Stimulated activated CD8-positive, alpha-beta memory T cell treated with anti-CD3 and anti-CD28 coated beads, Interleukin-12 subunit alpha, Interleukin-12 subunit beta, amount 100 ng/mL, for 4 hours (primary cell): ENCODE measurements around the gene ZCCHC7.
"Not testable (repeated sequence)": the region's sequence is repeated elsewhere in the genome, so short reads cannot be mapped to it uniquely, and the experiment has no call there.

Source experiments
- DNase-seq: peaks from one replicate; pipeline ENCODE4 v3.0.0-alpha.2; 2020; ENCODE audit warnings: low read depth

Gene ZCCHC7

GRCh38 chr9:37119907-37120842, at the start of gene ZCCHC7:
Gene ZCCHC7, plus strand, starts transcription at chr9:37120574.
- peak; percentile 91 for DNase-seq

GRCh38 chr9:37074790-37075189, 45.6 kb upstream of the ZCCHC7 start:
- DNase-seq: not testable (repeated sequence)

- peak; percentile 83 for DNase-seq
Observed at GRCh38 chr9:37079370-37080164, 40.8 kb upstream of the ZCCHC7 start.

GRCh38 chr9:37080165-37080628, 40.2 kb upstream of the ZCCHC7 start:
- not testable (repeated sequence) for DNase-seq

GRCh38 chr9:37081507-37081906, 38.9 kb upstream of the ZCCHC7 start:
- DNase-seq: not testable (repeated sequence)

- no peak for DNase-seq
Observed at GRCh38 chr9:37082214-37082765, 38.1 kb upstream of the ZCCHC7 start.

GRCh38 chr9:37083654-37084053, 36.7 kb upstream of the ZCCHC7 start:
- no peak for DNase-seq

- no peak for DNase-seq
Observed at GRCh38 chr9:37085233-37085632, 35.1 kb upstream of the ZCCHC7 start.

GRCh38 chr9:37092714-37093295, 27.6 kb upstream of the ZCCHC7 start:
- not testable (repeated sequence) for DNase-seq

GRCh38 chr9:37094751-37095150, 25.6 kb upstream of the ZCCHC7 start:
- no peak for DNase-seq

GRCh38 chr9:37096628-37097027, 23.7 kb upstream of the ZCCHC7 start:
- DNase-seq: no peak

- no peak for DNase-seq
Observed at GRCh38 chr9:37097294-37097693, 23.1 kb upstream of the ZCCHC7 start.

GRCh38 chr9:37100327-37100726, 20.0 kb upstream of the ZCCHC7 start:
- no peak for DNase-seq

- DNase-seq: no peak
Observed at GRCh38 chr9:37100741-37101140, 19.6 kb upstream of the ZCCHC7 start.

- DNase-seq: no peak
Observed at GRCh38 chr9:37102486-37102885, 17.9 kb upstream of the ZCCHC7 start.

GRCh38 chr9:37104183-37104889, 16.0 kb upstream of the ZCCHC7 start:
- no peak for DNase-seq

GRCh38 chr9:37105234-37105633, 15.1 kb upstream of the ZCCHC7 start:
- no peak for DNase-seq

- no peak for DNase-seq
Observed at GRCh38 chr9:37107701-37108100, 12.7 kb upstream of the ZCCHC7 start.

GRCh38 chr9:37114442-37114841, 5.9 kb upstream of the ZCCHC7 start:
- DNase-seq: not testable (repeated sequence)

- DNase-seq: no peak
Observed at GRCh38 chr9:37117956-37118355, 2.4 kb upstream of the ZCCHC7 start.

GRCh38 chr9:37119360-37119759, 1.0 kb upstream of the ZCCHC7 start:
- DNase-seq: no peak
